Neutrophil (primary cell): Measurements from ENCODE around the gene SLC5A2.

Source experiments
- H3K27ac ChIP-seq: fragments of 200-600 bp; sonication (generic); 2 replicates; pipeline ENCODE4 v1.5.1; 2016; ENCODE audit warnings: mild to moderate bottlenecking, moderate library complexity
- H3K27me3 ChIP-seq: fragments of 200-600 bp; sonication (generic); 2 replicates; pipeline ENCODE4 v1.6.0; 2016; ENCODE audit warnings: mild to moderate bottlenecking
- H3K36me3 ChIP-seq: fragments of 200-600 bp; sonication (generic); 2 replicates; pipeline ENCODE4 v1.5.1; 2017
- H3K4me1 ChIP-seq, 2 experiments: fragments of 200-600 bp in 1 of 2; sonication (generic) in 1 of 2; 1 replicate in 1 of 2; 2 replicates in 1 of 2; pipeline versions ENCODE4 v1.5.1 to v1.6.1; 2013 to 2016; ENCODE audit warnings: low read depth in 1 of 2, low read length in 1 of 2, mild to moderate bottlenecking in 1 of 2, moderate library complexity in 1 of 2; ENCODE audit not compliant: control insufficient read depth in 1 of 2, insufficient read depth in 1 of 2
- H3K4me3 ChIP-seq, 2 experiments: fragments of 200-600 bp in 1 of 2; sonication (generic) in 1 of 2; 1 replicate in 1 of 2; 2 replicates in 1 of 2; pipeline ENCODE4 v1.5.1; 2013 to 2016; ENCODE audit warnings: low read depth in 1 of 2, low read length in 1 of 2, mild to moderate bottlenecking in 1 of 2, moderate library complexity in 1 of 2
- H3K9me3 ChIP-seq: fragments of 200-600 bp; sonication (generic); 2 replicates; pipeline ENCODE4 v1.5.1; 2016
- CTCF ChIP-seq: fragments of 200-600 bp; sonication (generic); IDR thresholded peaks from 2 replicates; pipeline ENCODE4 v1.5.1; 2016; ENCODE audit warnings: antibody characterized with exemption

SLC5A2 gene

GRCh38 chr16:31529108-31529936 lies 46.4 kb downstream of the SLC5A2 start:
- Histone ChIP-seq H3K27me3 (peaks cover 63% of the 10 kb centered on the region), H3K27ac (no peak overlapping the region), H3K9me3 (no peaks in the 10 kb centered on the region), H3K4me1 (no peaks in the 10 kb centered on the region), H3K36me3 (no peaks in the 10 kb centered on the region), H3K4me3 (no peak overlapping the region)
- TF ChIP-seq CTCF, result no peak

DNA sequence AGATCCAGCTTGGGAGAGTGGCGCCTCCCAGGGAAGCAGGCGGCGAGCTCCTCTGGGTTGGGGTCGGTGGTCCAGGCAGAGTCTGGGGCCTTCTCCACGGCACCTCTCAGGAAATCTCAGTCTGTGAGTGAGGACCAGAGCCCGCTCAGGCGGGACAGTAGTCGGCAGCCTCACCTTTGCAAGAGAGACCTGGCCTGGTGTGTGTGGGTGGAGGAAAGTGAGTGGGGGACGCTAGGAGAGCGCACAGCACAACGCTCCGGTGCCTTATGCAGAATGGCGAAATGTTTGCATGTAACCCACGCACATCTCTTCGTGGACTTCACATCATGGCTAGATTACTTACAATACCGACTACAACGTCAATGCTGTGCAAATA lies 47.0 kb downstream of the SLC5A2 start:
- Histone ChIP-seq H3K27ac (no peak overlapping the region), H3K4me1 (no peaks in the 10 kb centered on the region), H3K9me3 (no peaks in the 10 kb centered on the region), H3K4me3 (no peak overlapping the region), H3K27me3 (peaks cover 69% of the 10 kb centered on the region), H3K36me3 (no peaks in the 10 kb centered on the region)
- TF ChIP-seq CTCF, result no peak

DNA sequence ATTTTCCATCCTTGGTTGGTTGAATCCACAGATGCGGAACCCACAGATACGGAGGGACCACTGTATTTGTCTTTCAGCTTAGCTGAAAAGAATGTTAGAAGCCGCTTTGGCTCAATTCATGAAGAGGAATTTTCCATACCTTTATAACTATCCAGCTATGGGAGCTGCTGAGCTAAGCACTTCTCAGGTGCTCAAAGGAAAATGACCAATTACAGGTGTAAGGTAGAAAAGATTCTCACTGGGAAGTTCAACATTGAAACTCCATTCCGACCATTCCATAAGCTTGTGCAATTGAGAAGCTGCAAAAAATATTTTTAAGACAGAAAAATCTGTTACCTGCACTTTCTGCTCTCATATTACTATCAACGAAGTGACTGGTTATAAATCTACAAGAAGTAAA lies 47.5 kb downstream of the SLC5A2 start:
- H3K4me3 ChIP-seq, result no peak overlapping the region

GRCh38 chr16:31531096-31531495 lies 48.2 kb downstream of the SLC5A2 start:
- no peaks in the 10 kb centered on the region for H3K4me1 ChIP-seq
- peaks cover 81% of the 10 kb centered on the region for H3K27me3 ChIP-seq
- H3K4me3 ChIP-seq, result no peak overlapping the region
- TF ChIP-seq CTCF, result no peak
- H3K9me3 ChIP-seq, result no peaks in the 10 kb centered on the region
- no peaks in the 10 kb centered on the region for H3K36me3 ChIP-seq
- H3K27ac ChIP-seq, result no peak overlapping the region

More for the DNA sequence above, 47.5 kb downstream of the SLC5A2 start:
- H3K27me3 ChIP-seq, result peaks cover 74% of the 10 kb centered on the region
- no peaks in the 10 kb centered on the region for H3K9me3 ChIP-seq
- H3K27ac ChIP-seq, result no peak overlapping the region
- no peaks in the 10 kb centered on the region for H3K36me3 ChIP-seq
- TF ChIP-seq CTCF, result no peak
- no peaks in the 10 kb centered on the region for H3K4me1 ChIP-seq

DNA sequence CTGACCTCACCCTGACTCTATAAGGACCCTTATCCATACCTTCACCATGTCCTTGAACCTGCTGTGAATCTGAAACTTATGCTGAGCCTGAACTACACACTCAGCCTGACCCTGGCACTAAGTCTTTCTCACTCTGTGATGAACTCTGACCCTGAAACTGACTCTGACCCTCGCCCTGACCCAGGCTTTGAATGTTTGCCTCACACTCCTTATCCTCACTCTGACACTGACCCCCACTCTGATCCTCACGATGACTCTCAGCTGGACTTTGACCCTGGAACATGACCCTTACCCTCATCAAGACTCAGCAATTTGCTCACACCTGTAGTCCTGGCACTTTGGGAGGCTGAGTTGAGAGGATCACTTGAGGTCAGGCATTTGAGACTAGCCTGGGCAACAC lies 49.2 kb downstream of the SLC5A2 start:
- H3K4me1 ChIP-seq, result no peaks in the 10 kb centered on the region
- H3K36me3 ChIP-seq, result no peaks in the 10 kb centered on the region
- peaks cover 91% of the 10 kb centered on the region for H3K27me3 ChIP-seq
- no peak overlapping the region for H3K27ac ChIP-seq
- no peak for TF ChIP-seq CTCF
- H3K4me3 ChIP-seq, result no peak overlapping the region
- no peaks in the 10 kb centered on the region for H3K9me3 ChIP-seq
